NOMO-1 (cell line): ENCODE measurements around the gene DQX1.
A peak's percentile ranks its signal among the peaks of the same experiment; 100 is the strongest.
"Not testable (repeated sequence)": the region's sequence is repeated elsewhere in the genome, so short reads cannot be mapped to it uniquely, and the experiment has no call there.

Experiments
- DNase-seq, 2 experiments: peaks; one replicate each; lab custom pipeline; 2025; ENCODE audit not compliant: unreplicated experiment in 2 of 2; lab: John Stamatoyannopoulos, UW

Gene DQX1

DNA sequence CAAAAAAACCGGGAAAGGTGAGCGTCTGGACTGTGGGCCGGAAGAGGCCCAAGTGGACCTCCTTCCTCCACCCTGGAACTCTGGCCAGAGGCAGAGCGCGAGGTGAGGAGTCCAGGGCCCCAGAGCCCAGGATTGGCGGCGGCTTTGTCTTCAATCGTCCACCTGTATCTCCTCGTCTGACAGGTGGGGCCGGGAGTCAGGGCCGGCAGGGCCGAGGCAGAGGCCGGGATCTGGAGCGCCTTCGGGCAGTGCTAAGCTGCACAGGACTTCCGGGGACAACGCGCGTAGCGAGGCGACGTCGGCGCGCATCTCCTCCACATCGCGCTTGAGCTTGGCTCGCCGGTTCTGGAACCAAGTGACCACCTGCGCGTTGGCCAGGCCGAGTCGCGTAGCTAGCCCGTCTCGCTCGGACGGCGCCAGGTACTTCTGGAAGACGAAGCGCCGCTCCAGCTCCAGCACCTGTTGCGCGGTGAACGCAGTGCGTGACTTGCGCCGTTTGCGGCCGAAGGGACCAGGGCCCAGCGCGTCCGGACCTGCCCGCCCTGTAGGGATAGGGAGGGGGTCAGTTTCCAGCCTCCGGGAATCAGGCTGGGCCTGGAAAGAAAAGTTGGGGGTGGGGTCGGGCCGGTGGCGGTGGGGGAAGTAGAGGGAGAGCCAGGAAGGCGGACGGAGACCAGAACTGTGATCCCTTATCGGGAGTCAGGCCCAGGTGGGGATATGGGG, 28.1 kb downstream of the DQX1 start:
- DNase-seq = no peak

DNA sequence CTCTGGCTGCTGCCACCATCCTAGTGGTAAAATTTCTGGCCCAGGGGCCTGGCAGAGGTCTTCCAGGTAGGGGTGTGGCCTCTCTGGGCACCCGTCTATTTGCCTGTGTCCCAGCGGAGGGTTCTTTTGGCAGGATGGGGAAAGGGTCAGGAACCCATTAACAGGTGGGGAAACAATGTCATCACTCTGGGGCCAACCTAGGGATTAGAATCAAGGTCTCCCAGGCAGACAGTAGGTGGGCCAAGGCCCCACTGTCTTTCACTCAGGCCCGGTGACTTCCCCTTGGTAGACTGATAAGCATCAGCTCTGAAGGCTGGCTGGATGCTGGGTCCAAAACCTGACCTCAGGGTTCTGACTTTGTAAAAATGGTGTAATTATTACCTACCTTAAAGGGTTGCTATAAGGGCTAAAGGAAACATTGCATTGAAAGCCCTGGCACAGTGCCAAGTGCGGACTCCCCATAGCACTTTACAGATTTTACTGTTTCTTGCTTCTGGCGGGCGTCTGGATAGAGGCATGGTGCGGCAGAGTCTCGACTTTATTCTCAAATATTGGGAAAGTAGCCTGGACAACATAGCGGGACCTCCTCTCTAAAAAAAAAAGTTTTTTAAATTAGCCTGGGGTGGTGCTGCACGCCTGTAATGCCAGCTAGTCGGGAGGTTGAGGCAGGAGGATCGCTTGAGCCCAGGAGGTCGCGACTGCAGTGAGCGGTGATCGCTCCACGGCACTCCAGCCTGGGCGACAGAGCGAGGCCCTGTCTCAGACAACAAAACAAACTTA, 28.8 kb downstream of the DQX1 start:
- no peak for DNase-seq

- no peak for DNase-seq
These were observed 30.6 kb downstream of the DQX1 start for GRCh38 chr2:74495440-74495839.

DNA sequence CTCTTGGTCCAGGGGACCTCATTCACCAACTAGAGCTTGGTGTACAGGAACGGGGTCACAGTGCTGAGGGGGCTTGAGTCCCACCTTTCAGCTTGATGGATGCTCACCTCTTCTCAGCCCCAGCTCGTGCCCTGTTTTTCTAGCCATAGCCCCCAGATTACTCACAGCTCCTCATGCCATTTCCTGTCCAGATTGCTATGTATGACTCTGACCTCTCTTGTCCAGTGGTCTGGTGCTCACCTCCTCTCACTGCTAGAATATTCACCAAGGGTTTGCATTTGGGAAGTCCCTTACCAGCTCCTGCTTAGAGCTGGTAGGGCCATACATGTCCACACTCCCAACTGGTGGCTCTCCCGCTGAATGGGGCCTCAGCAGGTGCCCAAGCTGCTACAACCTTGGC, 32.5 kb downstream of the DQX1 start:
- DNase-seq = no peak

- DNase-seq = no peak
These were observed 34.1 kb downstream of the DQX1 start for GRCh38 chr2:74491648-74492544.

- no peak for DNase-seq
These were observed 36.1 kb downstream of the DQX1 start for GRCh38 chr2:74489906-74490305.

DNA sequence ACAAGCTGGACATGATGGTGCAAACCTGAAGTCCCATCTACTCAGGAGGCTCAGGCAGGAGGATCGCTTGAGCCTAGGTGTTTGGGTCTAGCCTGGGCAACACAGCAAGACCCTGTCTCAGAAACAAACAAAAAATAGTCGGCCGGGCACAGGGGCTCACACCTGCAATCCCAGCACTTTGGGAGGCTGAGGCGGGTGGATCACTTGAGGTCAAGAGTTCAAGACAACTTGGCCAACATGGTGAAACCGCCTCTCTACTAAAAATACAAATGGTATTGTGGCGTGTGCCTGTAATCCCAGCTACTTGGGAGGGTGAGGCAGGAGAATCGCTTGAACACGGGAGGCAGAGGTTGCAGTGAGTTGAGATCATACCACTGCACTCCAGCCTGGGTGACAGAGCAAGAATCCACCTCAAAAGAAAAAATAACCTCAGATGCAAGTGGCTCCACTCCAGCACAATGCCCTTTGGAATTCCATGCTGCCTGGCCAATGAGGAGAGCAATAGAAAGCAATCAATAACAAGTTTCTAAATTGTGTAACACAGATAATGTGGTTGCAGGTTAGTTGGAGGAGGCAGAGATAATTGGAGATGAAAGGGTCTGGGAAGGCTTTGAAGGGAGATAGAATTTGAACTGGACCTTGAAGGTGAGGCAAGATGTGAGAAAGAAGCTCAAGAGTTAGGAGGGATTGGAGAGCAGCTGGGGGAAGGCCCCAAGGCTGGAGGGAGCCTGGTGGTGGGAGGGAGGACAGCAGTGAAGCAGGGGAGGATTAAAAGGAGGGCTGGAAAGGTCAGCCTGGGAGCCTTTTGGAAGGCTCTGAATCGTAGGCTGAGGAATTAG, 37.2 kb downstream of the DQX1 start:
- no peak for DNase-seq

DNA sequence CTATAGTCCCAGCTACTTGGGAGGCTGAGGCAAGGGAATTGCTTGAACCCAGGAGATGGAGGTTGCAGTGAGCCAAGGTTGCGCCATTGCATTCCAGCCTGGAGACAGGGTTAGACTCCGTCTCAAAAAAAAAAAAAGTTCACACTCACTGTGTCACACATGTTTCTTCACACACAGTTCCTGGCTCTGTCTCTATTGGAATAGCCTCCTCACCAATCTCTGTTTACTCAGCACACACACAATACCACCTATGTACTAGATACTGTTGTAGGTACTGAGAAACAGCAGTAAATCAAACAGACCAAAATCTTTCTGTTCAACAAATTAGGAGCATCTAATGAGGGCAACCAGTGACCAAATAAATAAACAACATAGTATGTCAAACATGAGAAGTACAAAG, 39.9 kb downstream of the DQX1 start:
- DNase-seq = no peak

- not testable (repeated sequence) for DNase-seq
These were observed 42.3 kb downstream of the DQX1 start for GRCh38 chr2:74483675-74484164.

DNA sequence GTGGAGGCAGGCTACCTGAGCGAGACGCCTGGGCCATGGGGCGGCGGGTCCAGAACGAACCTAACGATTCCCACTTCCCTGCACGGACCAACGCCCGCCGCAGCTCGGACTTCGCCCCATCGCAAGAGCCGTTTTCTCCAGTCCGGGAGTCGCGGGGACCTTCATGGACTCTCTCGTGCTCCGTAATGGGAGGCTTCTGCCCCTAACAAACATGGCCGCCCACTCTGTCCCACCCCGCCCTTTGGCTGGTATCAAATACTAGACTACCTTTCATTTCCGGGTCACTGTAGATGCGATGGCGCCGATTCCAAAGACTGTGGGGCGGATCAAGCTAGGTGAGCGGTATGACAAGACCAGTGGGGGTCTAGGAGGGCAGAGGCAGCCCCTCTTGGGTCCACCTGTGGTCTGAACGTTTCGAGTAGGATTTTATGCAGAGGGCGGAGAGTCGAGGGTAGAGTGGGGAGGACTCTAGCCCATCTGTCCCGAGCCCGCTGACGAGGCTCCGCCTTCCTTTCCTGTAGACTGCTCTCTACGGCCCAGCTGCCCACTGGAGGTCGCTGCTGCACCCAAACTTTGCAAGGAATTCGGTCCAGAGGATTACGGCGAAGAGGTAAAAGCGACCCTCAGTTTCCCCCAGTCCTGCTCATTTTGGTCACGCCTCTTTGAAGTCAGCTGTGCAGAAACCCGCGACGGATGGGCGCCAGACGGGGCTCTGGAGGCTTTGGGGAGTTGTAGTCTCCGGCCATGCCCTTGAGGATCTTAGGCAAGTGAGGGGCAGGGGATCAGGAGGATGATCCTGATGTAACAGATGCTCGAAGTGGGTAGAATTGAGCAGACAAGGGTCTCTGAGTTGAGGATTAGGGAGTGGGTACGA, 43.0 kb downstream of the DQX1 start, which contains the start of the genes CCDC142 and TTC31:
TSS of gene CCDC142 (minus strand) at position 198 of the 874 bp plus-strand sequence. CDS start at position 37, 161 bp downstream.
TSS of gene TTC31 (plus strand) at position 281 of the 874 bp plus-strand sequence. CDS start at position 296, 15 bp downstream.
- DNase-seq = peak; percentile 94 to 97

DNA sequence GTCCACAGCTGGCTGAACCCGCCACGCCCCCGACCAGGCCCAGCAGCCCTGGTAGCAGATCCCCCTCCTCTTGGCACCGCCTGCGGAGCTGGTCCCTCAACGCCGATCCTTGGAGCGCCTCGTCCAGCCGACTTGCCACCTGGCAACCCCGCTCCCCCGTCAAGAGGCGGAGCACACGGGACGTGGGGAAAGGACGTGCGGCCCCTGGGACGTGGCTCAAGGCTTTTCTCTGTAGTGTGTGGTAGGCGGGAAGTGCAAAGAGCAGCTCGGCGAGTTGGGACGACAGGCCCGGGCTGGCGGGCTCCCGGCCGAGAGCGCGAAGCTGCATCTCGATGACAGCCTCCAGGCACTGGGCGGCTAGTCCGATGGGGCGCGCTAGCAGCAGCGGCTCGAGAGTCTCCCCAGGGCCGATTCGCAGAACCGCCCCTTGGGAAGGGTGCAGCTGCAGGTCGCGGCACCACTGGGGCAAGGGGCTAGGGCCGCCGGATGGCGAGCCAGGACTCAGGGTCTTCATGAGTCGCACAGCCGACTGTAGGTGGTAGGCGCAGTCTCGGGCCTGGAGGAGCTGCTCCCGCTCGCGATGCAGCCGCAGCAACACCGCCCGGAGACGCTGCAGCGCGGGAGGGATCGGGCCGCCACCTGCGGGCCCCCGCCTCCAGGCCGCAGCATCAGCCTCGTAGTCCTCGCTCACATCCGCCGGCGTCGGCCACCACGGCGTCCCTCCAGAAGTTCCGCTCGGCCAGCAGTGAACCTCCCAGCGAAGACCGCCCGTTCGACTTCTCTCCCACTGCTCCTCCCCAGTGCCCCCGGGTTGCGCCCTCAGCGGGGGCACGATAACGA, 43.9 kb downstream of the DQX1 start:
- peak; percentile 67 to 75 for DNase-seq

DNA sequence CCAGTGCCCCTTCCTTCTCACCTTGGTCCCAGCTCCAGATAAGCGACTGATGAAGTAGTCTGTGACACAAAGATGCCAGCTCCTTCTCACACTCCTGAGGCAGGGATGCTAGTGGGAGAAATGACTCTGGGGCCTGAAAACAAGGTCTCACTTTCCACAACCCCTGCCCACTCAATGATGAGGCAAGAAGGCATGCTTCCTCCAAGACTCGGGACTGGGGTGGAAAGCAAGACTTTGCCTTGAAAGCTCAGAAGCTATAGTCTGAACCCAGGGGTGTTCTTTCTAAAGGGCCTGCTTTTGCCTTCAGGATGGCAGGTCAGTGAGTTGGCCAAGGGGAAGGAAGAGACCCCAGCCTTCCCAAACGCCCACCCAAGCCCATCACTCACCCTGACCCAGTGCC, 44.6 kb downstream of the DQX1 start:
- no peak for DNase-seq

- no peak for DNase-seq
These were observed 51.1 kb downstream of the DQX1 start for GRCh38 chr2:74474899-74475298.

DNA sequence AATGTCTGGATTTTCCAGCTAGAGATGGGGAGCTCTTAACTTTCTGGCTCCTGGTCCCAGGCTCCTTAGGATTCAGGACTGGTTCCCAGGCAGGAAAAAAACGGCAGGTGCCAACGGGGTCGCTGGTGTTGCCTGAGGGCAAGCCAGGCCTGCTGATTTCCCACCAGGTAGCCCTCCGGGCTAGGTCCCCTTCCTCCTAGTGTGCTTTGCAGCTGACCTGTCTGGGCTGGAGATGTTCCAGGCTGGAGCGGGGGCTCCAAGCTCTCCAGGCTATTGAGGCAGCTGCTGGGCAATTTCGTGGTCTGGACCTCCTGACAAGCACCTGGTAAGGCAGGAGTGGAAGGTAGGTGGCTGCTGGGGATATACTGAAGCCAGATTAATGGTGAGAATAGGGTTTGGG, 51.5 kb downstream of the DQX1 start:
- no peak for DNase-seq

DNA sequence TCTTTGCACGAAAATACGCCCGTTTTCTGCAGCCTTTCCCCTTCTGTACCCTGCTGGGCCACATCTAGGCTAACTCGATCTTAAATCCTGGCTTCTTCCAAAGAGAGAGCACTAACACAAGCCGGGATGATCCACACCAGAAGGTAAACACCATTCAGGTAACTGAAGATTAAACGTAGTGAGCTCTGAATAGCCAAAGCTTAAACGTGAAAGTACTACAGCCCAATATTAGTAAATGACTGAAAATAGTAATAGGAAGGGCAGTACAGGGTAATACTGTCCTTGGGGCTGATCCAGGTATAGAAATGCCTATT, 53.1 kb downstream of the DQX1 start:
- no peak for DNase-seq

DNA sequence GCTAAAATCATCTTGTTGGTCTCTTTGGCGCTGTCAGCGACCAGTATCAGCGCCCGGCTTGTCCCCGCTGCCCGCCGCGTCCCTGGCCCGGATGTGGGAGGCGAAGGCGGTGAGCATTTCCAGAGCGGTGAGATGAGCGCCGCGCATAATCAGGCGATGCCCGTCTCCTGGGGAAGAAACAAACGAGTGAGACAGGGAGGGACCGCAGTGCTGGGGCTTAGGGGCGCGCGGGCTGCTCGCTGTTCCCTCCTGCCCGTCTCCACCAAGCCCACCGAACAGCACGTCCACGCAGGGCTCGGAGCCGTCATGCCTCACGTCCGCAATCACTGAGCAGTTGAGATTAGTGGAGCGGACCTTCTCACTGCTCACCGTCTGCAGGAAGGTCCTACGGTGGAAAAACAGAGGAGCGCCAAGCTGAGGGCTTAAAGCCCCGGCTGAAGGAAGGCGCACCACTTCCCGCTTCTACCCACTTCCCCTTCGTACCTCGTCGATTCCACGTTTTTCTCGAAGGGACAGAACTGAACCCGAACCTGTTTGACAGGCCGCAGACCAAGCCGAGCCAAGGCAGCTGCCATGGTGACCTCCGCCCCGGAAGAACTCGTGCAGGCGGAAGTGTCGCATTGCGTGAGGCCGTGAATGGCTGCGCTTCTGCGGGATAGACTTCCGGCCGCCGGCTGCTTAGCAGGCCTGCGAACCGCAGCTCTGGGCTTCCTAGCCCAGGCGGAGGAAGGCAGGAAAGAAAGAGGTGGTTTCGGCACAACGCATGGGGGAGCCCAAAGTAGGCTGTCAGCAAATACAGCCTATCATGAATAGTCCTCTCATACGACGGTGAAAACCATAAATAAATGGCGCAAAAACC, 53.7 kb downstream of the DQX1 start, which contains the start of gene MRPL53:
TSS of gene MRPL53 (minus strand) at position 595 of the 859 bp plus-strand sequence. CDS start at position 575, 20 bp downstream.
- peak; percentile 90 to 93 for DNase-seq
